ENCODE measurements around the gene ZNF148.
"Not testable (repeated sequence)": the region's sequence is repeated elsewhere in the genome, so short reads cannot be mapped to it uniquely, and the experiment has no call there.

ZNF148 gene

GRCh38 chr3:125375950-125376679 is 990 bp upstream of the ZNF148 start:
- peak; percentile 42 for DNase-seq (ENCODE audit: low read depth)

DNA sequence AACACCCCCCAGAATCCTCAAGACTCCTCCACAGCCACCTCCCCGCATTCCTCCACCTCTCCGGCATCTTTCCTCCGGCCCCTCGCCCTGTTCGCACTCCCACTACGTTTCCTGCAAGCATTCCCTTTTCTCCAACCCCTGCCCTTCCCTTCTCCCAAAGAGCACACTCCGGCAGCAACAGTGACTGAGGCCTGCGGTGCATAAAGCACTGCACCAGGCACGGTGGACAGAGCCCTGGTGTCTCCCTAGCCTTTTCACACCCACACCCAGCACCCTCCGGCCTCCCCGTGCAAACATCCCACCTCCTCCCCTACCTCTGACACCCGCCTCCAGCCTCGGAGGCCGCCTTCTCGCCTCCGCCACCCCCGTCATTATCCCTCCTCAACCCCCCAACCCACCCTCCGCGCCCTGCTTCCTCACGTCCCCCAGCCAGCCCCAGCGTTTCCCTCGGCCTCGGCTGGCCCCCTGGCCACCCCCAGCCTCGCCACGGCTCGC is 577 bp downstream of the ZNF148 start:
- DNase-seq (ENCODE audit: low read depth): peak; percentile 62

DNA sequence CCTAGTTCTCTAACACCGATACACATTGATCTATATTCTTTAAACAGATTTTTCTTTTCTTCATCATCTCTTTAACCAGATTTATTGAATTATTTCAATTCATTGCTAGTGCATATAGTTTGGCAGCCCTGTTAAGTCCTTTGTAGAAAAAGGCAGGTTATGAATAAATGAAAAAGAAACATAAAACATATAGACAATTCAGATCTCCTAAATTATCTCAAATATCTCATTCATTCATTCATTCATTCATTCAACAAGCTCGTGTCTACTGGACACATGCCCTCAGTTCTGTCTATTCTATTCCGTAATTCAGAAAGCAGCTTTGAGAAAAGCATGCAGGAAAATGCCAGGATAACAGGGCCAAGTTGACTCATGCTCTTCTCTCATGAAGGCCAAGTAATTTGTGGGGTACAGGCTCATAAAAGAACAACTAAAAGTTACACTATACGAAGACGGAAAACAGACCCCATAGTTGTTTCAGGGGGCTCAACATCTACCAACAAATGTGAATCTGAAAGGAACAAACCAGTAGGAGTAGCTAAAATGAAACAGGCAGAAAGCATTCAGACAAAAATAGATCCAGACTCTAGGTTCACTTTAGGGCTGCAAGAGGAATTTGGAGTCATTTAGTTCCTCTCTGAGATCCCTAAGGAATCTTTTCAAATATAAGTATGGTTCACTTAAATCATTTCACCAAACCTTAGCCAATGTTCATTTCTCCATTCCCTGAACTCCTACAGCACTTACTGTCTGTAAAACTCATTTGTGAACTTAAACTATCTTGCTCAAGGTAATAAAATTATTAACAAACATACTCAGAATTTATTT is 7.5 kb downstream of the ZNF148 start:
- peak; percentile 64 for DNase-seq (ENCODE audit: low read depth)

DNA sequence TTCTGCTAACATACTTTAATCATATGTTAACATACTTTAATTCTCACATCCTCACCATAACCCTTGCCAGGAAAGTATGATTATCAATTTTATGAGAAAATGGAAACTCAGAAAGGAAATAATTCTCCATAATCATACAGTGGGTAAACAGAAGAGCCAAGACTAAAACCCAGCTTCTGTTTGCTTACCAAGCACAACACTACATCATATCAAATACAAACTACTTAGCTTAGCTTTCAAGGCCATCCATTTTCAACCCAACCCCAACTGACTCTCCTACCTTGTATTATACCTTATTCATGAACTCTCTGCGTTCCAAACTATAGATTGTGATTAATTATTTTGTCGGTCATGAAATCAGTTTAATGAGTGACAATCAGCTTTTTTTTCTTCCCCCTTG is 9.0 kb downstream of the ZNF148 start:
- DNase-seq (ENCODE audit: low read depth): no peak

- no peak for DNase-seq (ENCODE audit: low read depth)
Measured at GRCh38 chr3:125359700-125360099, 15.4 kb downstream of the ZNF148 start.

DNA sequence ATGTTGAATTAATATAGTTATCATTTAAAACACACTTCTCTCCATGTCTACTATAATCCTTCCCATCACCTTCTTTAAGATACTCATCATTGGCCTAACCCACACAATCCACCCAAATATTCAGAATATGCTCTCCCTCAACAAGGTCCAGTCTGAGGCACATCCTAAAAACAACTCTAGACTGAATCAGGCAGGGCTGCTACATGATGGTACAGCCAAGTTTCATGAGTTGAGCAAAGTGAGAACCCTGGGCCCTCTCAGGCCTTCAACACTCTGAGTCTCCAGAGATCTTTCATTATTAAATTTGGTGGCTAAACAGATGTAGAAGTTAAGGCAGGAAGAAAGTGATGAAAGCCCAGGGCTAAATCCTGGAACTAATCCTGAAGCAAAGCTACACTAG is 16.2 kb downstream of the ZNF148 start:
- DNase-seq (ENCODE audit: low read depth): peak; percentile 26

GRCh38 chr3:125357837-125358236 is 17.3 kb downstream of the ZNF148 start:
- DNase-seq (ENCODE audit: low read depth): no peak

DNA sequence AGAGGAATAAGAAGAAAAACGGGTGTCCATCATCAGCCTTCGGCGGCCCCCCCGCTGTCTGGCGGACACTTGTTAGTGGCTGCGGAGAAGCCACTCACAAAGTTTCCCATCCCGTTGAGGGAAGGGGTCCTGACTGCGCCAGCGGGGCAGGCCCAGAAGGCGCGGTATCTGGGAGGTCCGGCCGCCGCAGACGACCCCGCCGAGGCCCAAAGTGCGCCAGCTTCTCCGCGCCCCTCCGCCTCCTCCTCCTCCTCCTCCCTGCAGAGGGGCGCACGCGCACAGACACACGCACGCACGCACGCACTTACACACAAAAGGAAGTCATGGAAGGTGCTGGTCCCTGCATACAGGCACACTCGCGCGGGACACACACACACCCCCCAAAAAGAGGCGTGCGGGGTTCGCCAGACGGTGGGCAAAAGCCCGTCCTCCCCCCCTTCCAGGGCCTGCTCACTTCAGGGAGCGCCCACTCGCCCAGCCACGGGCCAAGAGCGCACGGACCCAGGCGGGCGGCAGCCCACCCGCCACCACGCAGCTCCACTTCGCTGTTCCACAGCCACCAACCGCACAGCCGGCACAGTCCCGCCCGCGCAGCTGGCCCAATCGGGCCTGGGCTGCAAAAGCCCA is 18.0 kb downstream of the ZNF148 start:
- DNase-seq (ENCODE audit: low read depth): peak; percentile 25

DNA sequence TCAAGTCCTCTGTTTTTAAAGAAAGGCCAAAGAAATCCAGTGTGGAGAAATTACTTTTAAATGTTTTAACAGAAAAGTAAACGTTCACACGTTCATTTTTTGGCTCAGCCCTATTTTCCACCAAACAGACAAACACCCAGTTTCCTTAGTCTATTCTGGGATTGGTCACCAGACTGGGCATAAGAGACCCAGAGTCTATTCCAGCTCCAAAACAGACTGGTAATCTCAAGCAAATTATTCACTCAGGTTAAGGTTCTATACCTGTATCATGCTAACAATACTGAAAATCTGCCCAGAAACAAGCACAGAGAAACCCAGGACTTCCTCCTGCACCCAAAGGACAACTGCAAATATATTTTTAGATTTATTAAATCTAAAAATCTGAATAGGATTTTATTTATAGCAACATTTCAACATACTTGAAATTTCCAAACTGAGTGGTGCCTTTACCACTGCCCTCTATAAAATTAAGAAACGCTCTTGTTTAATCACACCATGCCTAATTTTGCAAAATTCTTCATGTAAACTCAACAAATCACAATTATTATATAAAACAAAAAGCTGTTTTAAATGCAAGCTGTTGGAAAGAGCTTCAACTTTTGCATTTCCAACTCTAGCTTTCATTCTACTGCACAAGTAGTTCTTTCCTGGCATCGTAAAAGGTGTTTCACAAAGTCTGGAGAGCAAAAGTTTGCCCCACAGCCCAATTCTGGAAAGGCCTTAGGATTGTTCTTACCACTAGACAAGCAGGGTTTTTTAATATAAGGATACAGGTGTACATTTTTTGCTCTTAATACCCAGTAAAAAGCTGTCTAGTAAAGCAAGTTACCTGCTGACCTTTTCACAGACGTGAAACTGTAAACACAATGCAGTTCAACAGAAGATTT is 18.7 kb downstream of the ZNF148 start:
- DNase-seq (ENCODE audit: low read depth): no peak

DNA sequence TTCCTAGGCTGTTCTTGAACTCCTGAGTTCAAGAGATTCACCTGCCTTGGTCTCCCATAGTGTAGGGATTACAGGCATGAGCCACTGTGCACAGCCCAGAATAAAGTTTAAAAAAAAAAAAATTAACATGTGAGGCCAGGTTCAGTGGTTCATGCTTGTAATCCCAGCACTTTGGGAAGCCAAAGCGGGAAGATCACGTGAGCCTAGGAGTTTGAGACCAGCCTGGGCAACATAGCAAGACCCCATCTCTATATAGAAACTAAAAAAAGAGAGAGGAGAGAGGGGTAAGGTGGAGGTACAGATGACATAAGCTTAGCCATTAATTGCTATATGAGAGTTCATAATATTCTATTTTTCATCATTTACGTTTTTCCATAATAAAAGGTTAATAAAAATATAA is 21.5 kb downstream of the ZNF148 start:
- DNase-seq (ENCODE audit: low read depth): no peak

DNA sequence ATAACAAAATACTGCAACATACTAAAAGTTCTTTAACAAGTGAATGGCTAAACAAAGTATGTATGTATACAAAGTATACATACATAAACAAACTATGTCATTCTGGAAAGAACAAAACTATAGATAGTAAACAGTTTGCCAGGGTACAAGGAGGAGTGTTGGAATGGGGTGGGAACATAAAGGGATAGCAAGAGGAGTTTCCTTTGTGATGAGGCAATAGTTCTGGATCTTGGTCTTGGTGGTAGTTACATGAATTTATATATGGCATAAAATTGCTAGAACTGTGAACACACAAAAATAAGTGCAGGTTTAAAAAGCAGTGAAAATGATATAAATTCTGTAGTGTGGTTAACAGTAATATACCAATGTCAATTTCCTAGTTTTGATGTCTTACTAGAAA is 22.0 kb downstream of the ZNF148 start:
- DNase-seq (ENCODE audit: low read depth): no peak

DNA sequence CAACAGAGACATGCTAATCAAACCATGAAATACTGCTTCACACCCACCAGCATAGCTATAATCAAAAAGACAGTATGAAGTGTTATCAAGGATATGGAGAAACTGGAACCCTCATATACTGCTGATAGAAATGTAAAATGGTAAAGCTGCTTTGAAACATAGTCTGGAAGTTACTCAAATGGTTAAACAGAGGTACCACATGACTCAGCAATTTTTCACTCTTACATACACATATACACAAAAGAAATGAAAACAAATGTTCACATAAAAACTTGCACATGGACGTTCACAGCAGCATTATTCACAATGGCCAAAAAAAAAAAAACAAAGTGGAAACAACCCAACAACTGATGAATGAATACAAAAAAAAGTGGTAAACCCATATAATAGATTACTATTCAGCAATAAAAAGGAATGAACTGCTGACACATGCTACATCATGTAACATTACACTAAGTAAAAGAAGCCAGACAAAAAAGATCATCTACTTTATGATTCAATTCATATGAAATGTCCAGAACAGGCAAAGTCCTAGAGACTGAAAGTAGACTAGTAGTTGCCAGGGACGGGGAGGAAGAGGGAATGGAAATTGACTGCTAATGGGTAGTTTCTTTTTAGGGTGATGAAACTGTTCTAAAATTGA is 23.2 kb downstream of the ZNF148 start:
- DNase-seq (ENCODE audit: low read depth): peak; percentile 57

GRCh38 chr3:125351152-125351551 is 24.0 kb downstream of the ZNF148 start:
- no peak for DNase-seq (ENCODE audit: low read depth)

DNA sequence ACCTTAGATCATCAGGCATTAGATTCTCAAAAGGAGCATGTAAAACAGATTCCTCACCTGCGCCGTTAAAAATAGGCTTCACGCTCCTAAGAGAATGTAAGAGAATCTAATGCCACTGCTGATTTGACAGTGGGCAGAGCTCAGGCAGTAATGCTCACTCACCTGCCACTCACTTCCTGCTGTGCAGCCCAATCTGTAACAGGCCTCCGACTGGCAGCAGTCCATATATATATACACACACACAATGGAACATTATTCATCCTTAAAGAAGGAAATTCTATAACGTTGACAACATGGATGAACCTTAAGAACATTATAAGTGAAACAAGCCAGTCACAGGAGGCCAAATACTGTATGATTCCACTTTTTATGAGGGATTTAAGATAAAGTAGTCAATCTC is 24.5 kb downstream of the ZNF148 start:
- DNase-seq (ENCODE audit: low read depth): no peak

DNA sequence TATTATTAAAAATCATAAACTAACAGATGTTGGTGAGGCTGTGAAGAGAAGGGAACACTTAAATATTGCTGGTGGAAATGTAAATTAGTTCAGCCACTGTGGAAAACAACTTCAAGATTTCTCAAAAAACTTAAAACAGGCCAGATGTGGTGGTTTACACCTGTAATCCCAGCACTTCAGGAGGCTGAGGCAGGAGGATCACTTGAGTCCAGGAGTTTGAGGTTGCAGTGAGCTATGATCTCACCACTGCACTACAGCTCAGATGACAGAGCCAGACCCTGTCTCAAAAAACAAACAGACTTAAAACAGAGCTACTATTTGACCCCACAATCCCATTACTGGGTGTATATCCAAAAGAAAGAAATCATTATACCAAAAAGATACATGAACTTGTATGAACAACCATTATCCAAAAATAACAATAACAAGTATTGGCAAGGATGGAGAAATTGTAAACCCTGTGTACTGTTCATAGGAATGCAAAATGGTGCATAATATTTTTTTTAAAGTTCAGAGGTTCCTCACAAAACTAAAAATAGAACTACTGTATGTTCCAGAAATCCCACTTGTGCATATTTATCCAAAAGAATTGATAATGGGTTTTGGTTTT is 25.5 kb downstream of the ZNF148 start:
- DNase-seq (ENCODE audit: low read depth): peak; percentile 33

DNA sequence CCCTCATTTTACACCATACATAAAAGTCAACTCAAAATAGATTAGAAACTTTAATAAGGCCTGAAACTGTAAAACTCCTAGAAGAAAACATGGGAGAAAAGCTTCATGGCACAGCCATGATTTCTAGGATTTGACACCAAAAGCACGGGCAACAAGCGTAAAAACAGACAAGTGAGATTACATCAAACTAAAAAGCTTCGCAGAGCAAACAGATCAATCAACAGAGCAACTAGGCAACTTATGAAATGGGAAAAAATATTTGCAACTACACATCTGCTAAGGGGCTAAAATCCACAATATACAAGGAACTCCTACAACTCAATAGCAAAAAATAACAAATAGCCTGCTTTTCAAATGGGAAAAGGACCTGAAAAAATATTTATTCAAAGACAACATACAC is 26.1 kb downstream of the ZNF148 start:
- no peak for DNase-seq (ENCODE audit: low read depth)

DNA sequence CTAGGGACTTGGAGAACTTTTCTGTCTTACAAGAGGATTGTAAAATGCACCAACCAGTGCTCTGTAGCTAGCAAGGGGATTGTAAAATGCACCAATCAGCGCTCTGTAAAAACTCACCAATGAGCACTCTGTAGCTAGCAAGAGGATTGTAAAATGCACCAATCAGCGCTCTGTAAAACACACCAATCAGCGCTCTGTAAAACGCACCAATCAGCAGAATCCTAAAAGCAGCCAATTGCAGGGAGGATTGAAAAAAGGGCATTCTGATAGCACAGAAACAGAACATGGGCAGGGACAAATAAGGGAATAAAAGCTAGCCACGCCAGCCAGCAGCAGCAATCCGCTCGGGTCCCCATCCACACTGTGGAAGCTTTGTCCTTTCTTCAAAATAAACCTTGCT is 31.8 kb downstream of the ZNF148 start:
- not testable (repeated sequence) for DNase-seq (ENCODE audit: low read depth)

- no peak for DNase-seq (ENCODE audit: low read depth)
Measured at GRCh38 chr3:125340121-125340520, 35.0 kb downstream of the ZNF148 start.

GRCh38 chr3:125337506-125337905 is 37.6 kb downstream of the ZNF148 start:
- no peak for DNase-seq (ENCODE audit: low read depth)

DNA sequence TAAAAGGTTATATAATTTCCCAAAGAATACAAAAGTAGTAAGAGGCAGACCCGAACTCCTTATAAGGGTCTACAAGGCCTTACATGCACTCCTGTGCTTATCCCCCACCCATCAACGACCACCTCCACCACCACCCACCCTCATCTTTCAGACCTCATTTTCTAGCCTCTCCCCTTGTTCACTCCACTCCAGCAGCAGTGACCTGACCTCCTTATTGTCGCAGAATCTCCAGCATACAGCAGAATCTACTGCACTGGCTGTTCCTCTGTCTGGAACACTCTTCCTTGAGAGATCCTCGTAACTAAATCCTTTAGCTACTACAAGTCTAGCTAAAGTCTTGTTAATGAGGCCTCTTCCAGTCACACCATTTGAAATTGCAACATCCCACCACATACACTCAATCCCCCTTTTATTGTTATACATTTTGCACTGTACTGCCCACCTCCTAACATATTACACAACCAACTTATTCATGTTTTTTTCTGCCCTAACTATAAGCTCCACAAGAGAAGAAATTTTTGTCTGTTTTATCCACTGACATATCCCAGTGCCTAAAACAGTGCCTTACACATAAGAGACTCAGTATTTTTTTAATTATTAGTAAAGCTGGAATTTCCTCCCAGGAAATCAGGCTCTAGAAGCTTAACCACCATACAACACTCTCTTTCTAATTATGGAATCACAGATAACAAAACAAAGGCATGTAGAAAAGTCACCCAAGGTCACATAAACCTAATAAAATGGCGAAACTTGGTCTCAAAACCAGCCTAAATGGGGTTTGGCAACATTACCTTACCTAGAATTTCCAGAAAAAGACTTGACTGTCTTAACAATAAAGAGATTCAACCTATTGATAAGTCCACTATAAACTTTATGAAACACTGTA is 40.2 kb downstream of the ZNF148 start:
- DNase-seq (ENCODE audit: low read depth): peak; percentile 66
